Gastroesophageal sphincter (tissue), 4 donors: ENCODE data around the gene INCENP. TPM values are rescaled to one million over a fixed set of nuclear protein-coding genes. Genes with fewer than 3 reads are reported as not detected.

Experiments
- ATAC-seq: fragments of 150-250 bp; one replicate; pipeline ENCODE4 v1.9.1; 2016; ENCODE audit warnings: mild to moderate bottlenecking, moderate library complexity
- H3K27ac ChIP-seq, 4 donors: fragments of 200-600 bp; sonication (generic) in 3 of 4; 1 replicate in 3 of 4; 2 replicates in 1 of 4; pipeline ENCODE4 v1.5.1; 2016 to 2019
- H3K27me3 ChIP-seq: fragments of 200-600 bp; sonication (generic); one replicate; pipeline ENCODE4 v1.5.1; 2019
- H3K36me3 ChIP-seq, 2 donors: fragments of 200-600 bp; sonication (generic); one replicate each; pipeline ENCODE4 v1.5.1; 2019; ENCODE audit warnings: control low read depth in 1 of 2
- H3K4me1 ChIP-seq, 3 donors: fragments of 200-600 bp; sonication (generic); 1 replicate in 2 of 3; 2 replicates in 1 of 3; pipeline ENCODE4 v1.5.1; 2016 to 2019; ENCODE audit warnings: control low read depth in 2 of 3
- H3K4me3 ChIP-seq, 2 donors: fragments of 200-600 bp; sonication (generic); one replicate each; pipeline ENCODE4 v1.5.1; 2019; ENCODE audit warnings: mild to moderate bottlenecking in 1 of 2, moderate library complexity in 1 of 2
- H3K9me3 ChIP-seq, 3 donors: fragments of 200-600 bp; sonication (generic); one replicate each; pipeline ENCODE4 v1.5.1; 2017 to 2019; ENCODE audit warnings: control low read depth in 2 of 3
- EP300 ChIP-seq: sonication (generic); formaldehyde crosslinking; IDR thresholded peaks from one replicate; pipeline ENCODE4 v1.6.1; 2017; ENCODE audit warnings: antibody characterized with exemption, mild to moderate bottlenecking
- POLR2A ChIP-seq, 2 donors: fragments of 450-650 bp; IDR thresholded peaks; one replicate each; pipeline ENCODE4 v1.6.1; 2017; ENCODE audit warnings: antibody characterized with exemption in 2 of 2, mild to moderate bottlenecking in 2 of 2, moderate library complexity in 1 of 2
- POLR2AphosphoS5 ChIP-seq: sonication (generic); formaldehyde crosslinking; IDR thresholded peaks from one replicate; pipeline ENCODE4 v1.6.1; 2017; ENCODE audit warnings: antibody characterized with exemption
- WGBS, 2 donors: methylation state at CpG; one replicate each; pipeline ENCODE4 v1.1.5; 2018; ENCODE audit warnings: low coverage in 1 of 2; 5-methylcytosine and 5-hydroxymethylcytosine counted together
- total RNA-seq, 4 donors: library from RNA; depleted of rRNA; stranded (reverse); fragments of >200 nt; gene quantifications; one replicate each; pipeline ENCODE4 v1.1.0, GENCODE V29; 2016
- TF ChIP-seq, protein P1 (sequence below), 4 experiments: fragments of 200-600 bp in 2 of 4; fragments of 450-650 bp in 2 of 4; sonication (generic) in 1 of 4; IDR thresholded peaks; one replicate each; pipeline ENCODE4 v1.5.1; 2017 to 2019; ENCODE audit warnings: antibody characterized with exemption in 4 of 4, mild to moderate bottlenecking in 2 of 4, moderate library complexity in 2 of 4

The INCENP gene
- total RNA-seq, 4 donors from 2014 or later: 10.5 to 28.3 (median 16.8) TPM

DNA sequence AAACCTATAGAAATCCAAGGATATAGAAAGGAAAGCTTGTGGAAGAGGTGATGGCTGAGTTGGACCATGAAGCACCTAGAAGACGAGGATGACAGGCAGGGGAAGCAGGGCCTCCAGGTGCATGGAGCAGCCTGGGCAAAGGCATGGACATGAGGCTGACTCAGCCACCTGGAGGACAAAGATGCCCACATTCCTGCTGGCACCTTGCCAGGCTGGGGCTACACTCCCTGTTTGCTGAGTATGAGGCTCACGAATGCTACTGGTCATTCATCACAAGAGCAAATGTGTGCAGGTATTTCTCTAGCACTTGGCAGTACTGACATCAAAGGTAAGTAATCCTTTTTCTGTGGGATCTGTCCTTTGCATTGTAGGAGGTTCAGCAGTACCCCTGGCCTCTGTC lies 77.6 kb downstream of the INCENP start:
- Histone ChIP-seq H3K4me3 (no peak overlapping the region), H3K9me3 (no peaks in the 10 kb centered on the region), H3K27ac (no peak overlapping the region), H3K36me3 (no peaks in the 10 kb centered on the region), H3K27me3 (peaks cover 20% of the 10 kb centered on the region), H3K4me1 (no peaks in the 10 kb centered on the region)
- TF ChIP-seq EP300 (no peak), POLR2A (IDR thresholded peaks at IDR 0.05) (no peak), POLR2AphosphoS5 (no peak)
- TF ChIP-seq, protein P1, sequence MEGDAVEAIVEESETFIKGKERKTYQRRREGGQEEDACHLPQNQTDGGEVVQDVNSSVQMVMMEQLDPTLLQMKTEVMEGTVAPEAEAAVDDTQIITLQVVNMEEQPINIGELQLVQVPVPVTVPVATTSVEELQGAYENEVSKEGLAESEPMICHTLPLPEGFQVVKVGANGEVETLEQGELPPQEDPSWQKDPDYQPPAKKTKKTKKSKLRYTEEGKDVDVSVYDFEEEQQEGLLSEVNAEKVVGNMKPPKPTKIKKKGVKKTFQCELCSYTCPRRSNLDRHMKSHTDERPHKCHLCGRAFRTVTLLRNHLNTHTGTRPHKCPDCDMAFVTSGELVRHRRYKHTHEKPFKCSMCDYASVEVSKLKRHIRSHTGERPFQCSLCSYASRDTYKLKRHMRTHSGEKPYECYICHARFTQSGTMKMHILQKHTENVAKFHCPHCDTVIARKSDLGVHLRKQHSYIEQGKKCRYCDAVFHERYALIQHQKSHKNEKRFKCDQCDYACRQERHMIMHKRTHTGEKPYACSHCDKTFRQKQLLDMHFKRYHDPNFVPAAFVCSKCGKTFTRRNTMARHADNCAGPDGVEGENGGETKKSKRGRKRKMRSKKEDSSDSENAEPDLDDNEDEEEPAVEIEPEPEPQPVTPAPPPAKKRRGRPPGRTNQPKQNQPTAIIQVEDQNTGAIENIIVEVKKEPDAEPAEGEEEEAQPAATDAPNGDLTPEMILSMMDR (IDR thresholded peaks at IDR 0.05): no peak
- ATAC-seq: no peak
- 61 to 64% methylated on average over 2 of the region's 2 CpGs for WGBS, 2 donors

Other genes starting within 250 kb of the INCENP start
- gene FADS3, start 232.5 kb upstream of the INCENP start, total RNA-seq: 10 to 100 TPM; 41.6 to 81.6 (median 60.5) TPM
- 10 to 100 TPM; 11.5 to 22.1 (median 14.7) TPM for gene RAB3IL1, start 206.4 kb upstream of the INCENP start, total RNA-seq
- gene BEST1, start 173.7 kb upstream of the INCENP start, total RNA-seq: 1 to 10 TPM; 3.0 to 4.0 (median 3.4) TPM
- 1,000 to 10,000 TPM; 1,945 to 2,292 (median 2,070) TPM for gene FTH1, start 156.4 kb upstream of the INCENP start, total RNA-seq
- gene SCGB1D1, start 66.2 kb downstream of the INCENP start, total RNA-seq: not detected
- gene SCGB2A1, start 84.7 kb downstream of the INCENP start, total RNA-seq: 1 to 10 TPM in 1 of 4 donors, not detected in 3; 8.7 TPM
- 1 to 10 TPM in 1 of 4 donors, not detected in 3; 9.3 TPM for gene SCGB1D2, start 118.2 kb downstream of the INCENP start, total RNA-seq
- 10 to 100 TPM in 1 of 4 donors, not detected in 3; 40.0 TPM for gene SCGB2A2, start 146.1 kb downstream of the INCENP start, total RNA-seq
- gene SCGB1D4, start 175.1 kb downstream of the INCENP start, total RNA-seq: not detected
- 10 to 100 TPM; 10.1 to 16.3 (median 13.5) TPM for gene ASRGL1, start 213.4 kb downstream of the INCENP start, total RNA-seq